Adipocyte (in vitro differentiated cells): ENCODE measurements around the gene METAP2.

Experiments used
- DNase-seq: peaks from one replicate; pipeline ENCODE4 v3.0.0-alpha.2; 2015; ENCODE audit warnings: low read depth
- H3K27me3 ChIP-seq: replicated peaks from 2 replicates; pipeline ENCODE4 v1.7.0; 2013; ENCODE audit warnings: mild to moderate bottlenecking, low read length, moderate library complexity; ENCODE audit not compliant: control insufficient read depth, insufficient read depth
- H3K36me3 ChIP-seq: 2 replicates; pipeline ENCODE4 v1.7.0; 2013; ENCODE audit warnings: low read length, mild to moderate bottlenecking, moderate library complexity; ENCODE audit not compliant: control insufficient read depth, insufficient read depth, severe bottlenecking
- H3K4me1 ChIP-seq: 2 replicates; pipeline ENCODE4 v1.7.0; 2013; ENCODE audit warnings: mild to moderate bottlenecking, low read length, moderate library complexity; ENCODE audit not compliant: control insufficient read depth, insufficient read depth
- H3K4me3 ChIP-seq: 2 replicates; pipeline ENCODE4 v1.7.0; 2013; ENCODE audit warnings: mild to moderate bottlenecking, low read length, moderate library complexity
- H3K9ac ChIP-seq: 2 replicates; pipeline ENCODE4 v1.7.0; 2013; ENCODE audit warnings: mild to moderate bottlenecking, low read length, moderate library complexity
- H3K9me3 ChIP-seq: 2 replicates; pipeline ENCODE4 v1.7.0; 2013; ENCODE audit warnings: mild to moderate bottlenecking, low read length, moderate library complexity; ENCODE audit not compliant: control insufficient read depth

The METAP2 gene

GRCh38 chr12:95492462-95492861, 18.5 kb downstream of the METAP2 start:
- Histone ChIP-seq H3K9ac (no peak overlapping the region), H3K27me3 (no peaks in the 10 kb centered on the region), H3K36me3 (peaks cover 87% of the 10 kb centered on the region), H3K4me1 (peaks cover 3% of the 10 kb centered on the region), H3K4me3 (no peak overlapping the region), H3K9me3 (no peaks in the 10 kb centered on the region)
- DNase-seq, result no peak

- no peak for DNase-seq
- peaks cover 91% of the 10 kb centered on the region for H3K36me3 ChIP-seq
- H3K27me3 ChIP-seq, result no peaks in the 10 kb centered on the region
- H3K9me3 ChIP-seq, result no peaks in the 10 kb centered on the region
- H3K4me3 ChIP-seq, result no peak overlapping the region
- H3K9ac ChIP-seq, result no peak overlapping the region
- H3K4me1 ChIP-seq, result no peaks in the 10 kb centered on the region
Measured at GRCh38 chr12:95494888-95495287, 20.9 kb downstream of the METAP2 start.

DNA sequence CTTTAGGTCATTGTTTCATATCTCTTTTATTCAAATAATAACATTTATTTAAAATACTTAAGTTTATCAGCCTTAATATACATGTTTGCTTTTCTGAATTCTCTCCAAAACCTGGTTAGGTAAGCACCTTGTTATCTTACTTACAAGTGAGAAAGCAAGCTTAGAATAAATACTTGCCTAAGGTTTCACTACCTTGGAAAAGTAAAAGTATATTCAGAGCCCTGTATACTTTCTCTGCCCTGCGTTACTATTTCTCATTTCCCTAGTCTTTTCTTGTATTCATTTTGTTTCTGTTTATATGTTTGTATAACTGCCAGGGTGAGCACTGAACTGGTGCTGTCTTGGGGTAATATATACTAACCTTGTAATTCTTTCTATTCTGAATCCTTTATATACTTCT, 21.5 kb downstream of the METAP2 start:
- Histone ChIP-seq H3K9ac (no peak overlapping the region), H3K36me3 (peaks cover 91% of the 10 kb centered on the region), H3K9me3 (no peaks in the 10 kb centered on the region), H3K27me3 (no peaks in the 10 kb centered on the region), H3K4me3 (no peak overlapping the region), H3K4me1 (no peaks in the 10 kb centered on the region)
- DNase-seq, result no peak

DNA sequence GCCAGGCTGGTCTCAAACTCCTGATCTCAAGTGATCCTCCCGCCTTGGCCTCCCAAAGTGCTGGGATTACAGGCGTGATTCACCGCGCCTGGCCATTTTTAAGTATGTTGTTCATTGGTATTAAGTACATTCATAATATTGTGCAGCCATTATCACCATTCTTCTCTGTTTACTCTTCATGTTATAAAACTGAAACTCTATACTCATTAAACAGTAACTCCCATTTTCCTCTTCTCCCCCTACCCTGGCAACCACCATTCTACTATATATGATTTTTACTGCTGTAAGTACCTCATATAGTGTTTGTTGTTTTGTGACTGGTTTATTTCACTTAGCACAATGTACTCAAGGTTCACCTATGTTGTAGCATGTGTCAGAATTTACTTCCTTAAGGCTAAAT, 23.1 kb downstream of the METAP2 start:
- Histone ChIP-seq H3K27me3 (no peaks in the 10 kb centered on the region), H3K4me3 (no peak overlapping the region), H3K9ac (no peak overlapping the region), H3K36me3 (peaks cover 86% of the 10 kb centered on the region), H3K9me3 (no peaks in the 10 kb centered on the region), H3K4me1 (no peaks in the 10 kb centered on the region)
- DNase-seq, result no peak

- Histone ChIP-seq H3K36me3 (peaks cover 92% of the 10 kb centered on the region), H3K4me3 (no peak overlapping the region), H3K4me1 (no peaks in the 10 kb centered on the region), H3K9ac (no peak overlapping the region), H3K9me3 (no peaks in the 10 kb centered on the region), H3K27me3 (no peaks in the 10 kb centered on the region)
- DNase-seq, result no peak
Measured at GRCh38 chr12:95498968-95499367, 25.0 kb downstream of the METAP2 start.

GRCh38 chr12:95499772-95500171, 25.8 kb downstream of the METAP2 start:
- Histone ChIP-seq H3K4me3 (no peak overlapping the region), H3K36me3 (peaks cover 92% of the 10 kb centered on the region)

DNA sequence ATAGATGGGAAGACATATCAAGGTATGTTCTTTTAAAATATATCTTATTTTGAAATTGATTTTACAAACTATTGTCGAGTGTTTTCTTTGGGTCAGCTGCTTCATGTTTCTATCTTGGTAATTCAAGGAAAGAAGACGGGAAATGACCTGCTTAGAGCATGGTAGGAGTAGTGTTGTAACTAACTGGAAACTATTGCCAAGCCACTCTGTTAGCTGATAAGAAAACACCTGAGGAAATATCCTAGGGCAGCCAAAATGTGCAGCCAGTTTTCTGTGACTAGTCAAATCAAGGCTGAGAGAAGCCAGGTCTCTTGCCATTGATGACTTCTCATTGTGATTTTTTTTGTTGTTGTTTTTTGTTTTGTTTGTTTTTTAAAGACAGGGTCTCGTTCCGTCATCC, 30.2 kb downstream of the METAP2 start:
- no peak overlapping the region for H3K9ac ChIP-seq
- DNase-seq, result no peak
- H3K27me3 ChIP-seq, result no peaks in the 10 kb centered on the region
- H3K4me3 ChIP-seq, result no peak overlapping the region
- peaks cover 91% of the 10 kb centered on the region for H3K36me3 ChIP-seq
- no peaks in the 10 kb centered on the region for H3K9me3 ChIP-seq
- peaks cover 4% of the 10 kb centered on the region for H3K4me1 ChIP-seq

More at GRCh38 chr12:95499772-95500171, 25.8 kb downstream of the METAP2 start:
- H3K9ac ChIP-seq, result no peak overlapping the region
- DNase-seq, result no peak
- H3K27me3 ChIP-seq, result no peaks in the 10 kb centered on the region
- H3K9me3 ChIP-seq, result no peaks in the 10 kb centered on the region
- no peaks in the 10 kb centered on the region for H3K4me1 ChIP-seq

DNA sequence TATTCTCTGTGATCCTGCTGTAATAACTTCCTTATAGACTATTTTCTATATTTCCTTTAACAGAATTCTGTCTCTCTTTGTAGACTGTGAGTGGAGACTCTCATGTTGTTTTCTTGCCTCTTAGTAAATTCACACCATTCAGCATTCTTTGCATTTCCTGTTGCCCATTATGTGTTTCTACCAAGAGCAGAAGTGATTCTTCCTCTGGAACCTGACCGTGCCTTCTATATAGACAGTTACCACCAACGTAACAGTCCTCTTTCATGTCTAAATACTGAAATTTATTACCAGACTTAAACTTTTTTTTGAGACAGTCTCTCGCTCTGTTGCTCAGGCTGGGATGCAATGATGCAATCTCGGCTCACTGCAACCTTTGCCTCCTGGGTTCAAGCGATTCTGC, 31.1 kb downstream of the METAP2 start:
- peaks cover 86% of the 10 kb centered on the region for H3K36me3 ChIP-seq
- no peaks in the 10 kb centered on the region for H3K9me3 ChIP-seq
- H3K27me3 ChIP-seq, result no peaks in the 10 kb centered on the region
- no peak overlapping the region for H3K9ac ChIP-seq
- DNase-seq, result no peak
- H3K4me1 ChIP-seq, result peaks cover 4% of the 10 kb centered on the region
- H3K4me3 ChIP-seq, result no peak overlapping the region

- H3K36me3 ChIP-seq, result peaks cover 91% of the 10 kb centered on the region
- H3K4me1 ChIP-seq, result peaks cover 4% of the 10 kb centered on the region
- no peaks in the 10 kb centered on the region for H3K9me3 ChIP-seq
Measured at GRCh38 chr12:95506707-95507523, 33.0 kb downstream of the METAP2 start.

DNA sequence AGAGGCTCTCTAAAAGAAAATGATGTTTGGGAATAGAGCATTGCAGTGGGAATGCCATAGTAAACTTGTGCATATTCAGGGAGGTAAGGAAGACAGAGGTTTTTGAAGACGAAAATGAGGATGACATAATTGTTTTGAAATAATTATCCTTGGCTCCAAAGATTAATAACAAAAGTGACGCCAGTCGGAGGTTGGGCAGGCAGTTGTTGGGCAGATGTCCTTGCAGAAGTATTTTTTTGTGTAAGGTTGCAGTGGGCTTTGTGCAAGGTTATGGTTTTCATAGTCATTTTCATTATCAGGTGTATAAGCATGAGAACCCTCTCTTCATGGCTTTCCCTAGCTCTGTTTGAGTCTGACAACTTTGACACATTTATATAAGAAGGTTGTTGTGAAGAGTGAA, 35.3 kb downstream of the METAP2 start:
- Histone ChIP-seq H3K9ac (no peak overlapping the region), H3K36me3 (peaks cover 91% of the 10 kb centered on the region), H3K9me3 (no peaks in the 10 kb centered on the region), H3K27me3 (no peaks in the 10 kb centered on the region), H3K4me1 (peaks cover 4% of the 10 kb centered on the region), H3K4me3 (no peak overlapping the region)
- no peak for DNase-seq

More at GRCh38 chr12:95506707-95507523, 33.0 kb downstream of the METAP2 start:
- H3K27me3 ChIP-seq, result no peaks in the 10 kb centered on the region
- no peak overlapping the region for H3K4me3 ChIP-seq
- DNase-seq, result no peak
- H3K9ac ChIP-seq, result no peak overlapping the region

DNA sequence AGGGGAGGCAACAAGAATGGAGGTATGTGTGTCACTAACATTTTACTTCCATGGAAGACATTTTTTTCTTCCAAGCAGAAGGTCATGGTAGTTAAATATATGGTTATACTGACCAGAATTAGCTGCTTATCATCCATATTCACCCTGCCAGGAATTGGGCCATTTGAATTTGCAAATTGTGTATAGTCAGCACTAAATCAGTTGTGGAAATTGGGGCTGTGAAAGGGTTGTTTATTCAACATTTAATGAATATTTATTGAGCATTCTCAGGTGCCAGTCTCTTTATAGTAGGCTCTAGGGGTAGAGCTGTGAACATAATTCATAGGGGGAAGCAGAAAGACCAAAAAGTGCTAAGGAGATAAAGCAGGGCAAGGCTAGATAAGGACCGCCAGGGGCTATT, 38.0 kb downstream of the METAP2 start:
- peaks cover 2% of the 10 kb centered on the region for H3K4me1 ChIP-seq
- no peaks in the 10 kb centered on the region for H3K27me3 ChIP-seq
- no peaks in the 10 kb centered on the region for H3K9me3 ChIP-seq
- peaks cover 78% of the 10 kb centered on the region for H3K36me3 ChIP-seq
- no peak overlapping the region for H3K4me3 ChIP-seq
- no peak for DNase-seq
- no peak overlapping the region for H3K9ac ChIP-seq

- no peak overlapping the region for H3K4me3 ChIP-seq
- no peaks in the 10 kb centered on the region for H3K27me3 ChIP-seq
- no peak for DNase-seq
- peaks cover 64% of the 10 kb centered on the region for H3K36me3 ChIP-seq
- H3K4me1 ChIP-seq, result no peaks in the 10 kb centered on the region
- no peak overlapping the region for H3K9ac ChIP-seq
- no peaks in the 10 kb centered on the region for H3K9me3 ChIP-seq
Measured at GRCh38 chr12:95513599-95513998, 39.6 kb downstream of the METAP2 start.
